Measurements from ENCODE around the gene TMEM179.

DNA sequence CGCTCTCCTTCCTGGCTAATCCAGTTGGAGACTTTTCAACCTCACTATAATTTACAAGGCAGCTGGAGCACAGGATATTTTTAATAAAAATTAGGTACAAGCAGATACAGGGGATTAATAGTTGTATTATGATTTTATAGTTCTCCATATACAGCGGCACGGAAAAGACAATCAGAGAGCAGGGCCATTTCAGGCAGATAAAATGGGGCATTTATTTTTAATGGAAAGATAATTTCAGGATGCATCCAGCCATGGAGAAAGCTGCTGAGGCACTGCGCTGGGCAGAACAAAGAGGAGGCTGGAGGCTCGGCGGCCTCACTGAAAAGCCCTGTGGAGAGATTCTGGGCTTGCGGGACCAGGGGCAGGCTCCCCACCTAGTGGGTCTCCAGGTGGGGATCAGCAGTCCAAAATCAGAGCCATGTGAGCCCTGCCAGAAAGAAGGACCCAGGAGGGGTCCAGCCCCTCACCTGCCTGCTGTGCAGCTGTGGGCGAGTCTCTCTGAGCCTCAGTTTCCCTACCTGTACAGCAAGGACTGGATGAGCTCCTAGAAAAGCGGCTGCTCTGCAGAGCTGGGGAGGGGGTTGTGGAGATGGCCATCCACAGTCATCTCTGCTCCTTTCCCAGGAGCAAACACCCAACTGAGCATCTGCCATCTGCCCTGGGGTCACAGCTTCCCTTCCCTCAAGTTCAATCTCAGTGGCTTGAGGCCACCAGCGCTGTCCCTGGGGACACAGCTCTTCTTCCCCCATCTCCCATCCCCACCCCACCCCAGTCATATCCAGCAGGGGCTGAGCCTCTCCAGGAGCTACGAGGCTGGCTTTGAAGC is 48.9 kb downstream of the TMEM179 start:
- TF ChIP-seq GATA2 (IDR thresholded peaks at IDR 0.05; ENCODE audit: low read depth, low read length), result no peak
- no peak for TF ChIP-seq GATA3 (IDR thresholded peaks at IDR 0.05; ENCODE audit: low read depth, low read length)

All from SH-SY5Y (cell line).